Kidney (tissue), 14 donors: Measurements from ENCODE around the gene ZNF839. TPM values are rescaled to one million over a fixed set of nuclear protein-coding genes. Genes with fewer than 3 reads are reported as not detected.

Source experiments
- DNase-seq, 5 donors: peaks; one replicate each; pipeline ENCODE4 v3.0.0-alpha.2; 2013 to 2020
- FAIRE-seq: peaks from 2 replicates; lab custom pipeline; 2012; peaks lifted over from hg19 to GRCh38; lab: Jason Lieb, UNC
- H3K27ac ChIP-seq, 2 donors: one replicate each; pipeline ENCODE4 v1.7.0; 2013; ENCODE audit warnings: low read depth in 2 of 2, low read length in 2 of 2, inconsistent platforms in 1 of 2
- H3K27me3 ChIP-seq: one replicate; pipeline ENCODE4 v1.7.1; 2013; ENCODE audit warnings: low read length, inconsistent platforms; ENCODE audit not compliant: control insufficient read depth, insufficient read depth
- H3K36me3 ChIP-seq, 3 donors: one replicate each; pipeline versions ENCODE4 v1.7.0 to v1.7.1; 2013; ENCODE audit warnings: low read length in 3 of 3, control low read depth in 1 of 3, inconsistent platforms in 1 of 3; ENCODE audit not compliant: insufficient read depth in 3 of 3, control insufficient read depth in 2 of 3
- H3K4me1 ChIP-seq, 3 donors: one replicate each; pipeline versions ENCODE4 v1.7.0 to v1.7.1; 2013; ENCODE audit warnings: low read length in 3 of 3, inconsistent platforms in 1 of 3, low read depth in 1 of 3; ENCODE audit not compliant: control insufficient read depth in 2 of 3, insufficient read depth in 2 of 3
- H3K4me3 ChIP-seq, 3 donors: one replicate each; pipeline versions ENCODE4 v1.7.0 to v1.8.1; 2013; ENCODE audit warnings: low read length in 3 of 3, control low read depth in 1 of 3, inconsistent platforms in 1 of 3
- H3K9ac ChIP-seq, 3 donors: one replicate each; pipeline versions ENCODE4 v1.7.0 to v1.7.1; 2013; ENCODE audit warnings: low read length in 3 of 3, control low read depth in 1 of 3, inconsistent platforms in 1 of 3
- H3K9me3 ChIP-seq, 3 donors: one replicate each; pipeline versions ENCODE4 v1.7.0 to v1.7.1; 2013; ENCODE audit warnings: low read length in 3 of 3, control low read depth in 1 of 3, inconsistent platforms in 1 of 3; ENCODE audit not compliant: control insufficient read depth in 2 of 3, insufficient read depth in 1 of 3
- CTCF ChIP-seq: IDR thresholded peaks from 3 replicates; pipeline ENCODE4 v1.5.1; 2012; ENCODE audit warnings: mild to moderate bottlenecking, moderate library complexity, borderline replicate concordance; ENCODE audit not compliant: insufficient read depth; ENCODE audit errors: extremely low read depth
- intact Hi-C: fragments of 100-400 bp; cut with DNase I; formaldehyde crosslinking; loops from one replicate; pipeline ENCODE4 v1.11.1; 2022
- polyA plus RNA-seq: library from polyadenylated mRNA; stranded (reverse); fragments of 350-450 nt; fragmentation: Illumina TruSeq; extraction: RNeasy Lipid Tissue Mini Kit (QIAGEN cat#74804); gene quantifications from one replicate; pipeline ENCODE4 v1.2.3, GENCODE V29; 2014; ENCODE audit warnings: low read depth, low replicate concordance; ENCODE audit not compliant: insufficient read depth
- total RNA-seq: library from RNA; stranded (reverse); fragmentation: NEBNext Ultra II Directional; extraction: Animal tissue kit (Norgen Biotek cat#: 25700); gene quantifications from one replicate; pipeline ENCODE4 v1.2.1, GENCODE V29; 2021
- donor health status: control.
- donor health status: control.
- donor health status: control.
- donor health status: control.
- donor health status: control.
- donor health status: DM: yes; HTN: yes; CAD: no.
- donor health status: Normal renal cell carcinoma (clear cell type).

Gene ZNF839
- total and polyA plus RNA-seq, 2 donors from 2014 or later = 7.8 to 15.8 TPM

- Histone ChIP-seq H3K27me3 (no peaks in the 10 kb centered on the region), H3K36me3 (no peaks in the 10 kb centered on the region), H3K4me3 (no peak overlapping the region), H3K9ac (no peak overlapping the region), H3K4me1 (no peaks in the 10 kb centered on the region), H3K27ac (no peak overlapping the region), H3K9me3 (no peaks in the 10 kb centered on the region)
- intact Hi-C loops = no loop called here
- FAIRE-seq (no peak), DNase-seq (no peak)
- TF ChIP-seq CTCF = no peak
These were observed 51.8 kb downstream of the ZNF839 start for GRCh38 chr14:102371361-102371760.

GRCh38 chr14:102373110-102373509 lies 53.6 kb downstream of the ZNF839 start:
- H3K9me3 ChIP-seq = no peaks in the 10 kb centered on the region
- H3K27ac ChIP-seq = no peak overlapping the region
- no peaks in the 10 kb centered on the region for H3K27me3 ChIP-seq
- intact Hi-C loops = no loop called here
- no peak for FAIRE-seq
- DNase-seq = no peak
- H3K4me3 ChIP-seq = no peak overlapping the region
- no peaks in the 10 kb centered on the region for H3K4me1 ChIP-seq
- H3K9ac ChIP-seq = no peak overlapping the region
- TF ChIP-seq CTCF = no peak
- peaks cover 0 to 3% (median 2%) of the 10 kb centered on the region in 3 donors for H3K36me3 ChIP-seq

- no peak overlapping the region for H3K27ac ChIP-seq
- H3K4me3 ChIP-seq = no peak overlapping the region
- no peak overlapping the region for H3K9ac ChIP-seq
- FAIRE-seq (no peak), DNase-seq (no peak)
- H3K27me3 ChIP-seq = no peaks in the 10 kb centered on the region
- intact Hi-C loops = no loop called here
- no peaks in the 10 kb centered on the region for H3K9me3 ChIP-seq
- peaks cover 0 to 3% (median 2%) of the 10 kb centered on the region in 3 donors for H3K36me3 ChIP-seq
- H3K4me1 ChIP-seq = no peaks in the 10 kb centered on the region
- no peak for TF ChIP-seq CTCF
These were observed 54.7 kb downstream of the ZNF839 start for GRCh38 chr14:102374264-102374663.

- Histone ChIP-seq H3K9ac (no peak overlapping the region), H3K4me3 (no peak overlapping the region), H3K9me3 (no peaks in the 10 kb centered on the region), H3K27ac (no peak overlapping the region), H3K27me3 (no peaks in the 10 kb centered on the region), H3K36me3 (peaks cover 0 to 3% (median 2%) of the 10 kb centered on the region in 3 donors), H3K4me1 (no peaks in the 10 kb centered on the region)
- TF ChIP-seq CTCF = no peak
- DNase-seq (no peak), FAIRE-seq (no peak)
- intact Hi-C loops = no loop called here
These were observed 55.6 kb downstream of the ZNF839 start for GRCh38 chr14:102375119-102375518.
